ENCODE data around the gene FZD1.

Gene FZD1

DNA sequence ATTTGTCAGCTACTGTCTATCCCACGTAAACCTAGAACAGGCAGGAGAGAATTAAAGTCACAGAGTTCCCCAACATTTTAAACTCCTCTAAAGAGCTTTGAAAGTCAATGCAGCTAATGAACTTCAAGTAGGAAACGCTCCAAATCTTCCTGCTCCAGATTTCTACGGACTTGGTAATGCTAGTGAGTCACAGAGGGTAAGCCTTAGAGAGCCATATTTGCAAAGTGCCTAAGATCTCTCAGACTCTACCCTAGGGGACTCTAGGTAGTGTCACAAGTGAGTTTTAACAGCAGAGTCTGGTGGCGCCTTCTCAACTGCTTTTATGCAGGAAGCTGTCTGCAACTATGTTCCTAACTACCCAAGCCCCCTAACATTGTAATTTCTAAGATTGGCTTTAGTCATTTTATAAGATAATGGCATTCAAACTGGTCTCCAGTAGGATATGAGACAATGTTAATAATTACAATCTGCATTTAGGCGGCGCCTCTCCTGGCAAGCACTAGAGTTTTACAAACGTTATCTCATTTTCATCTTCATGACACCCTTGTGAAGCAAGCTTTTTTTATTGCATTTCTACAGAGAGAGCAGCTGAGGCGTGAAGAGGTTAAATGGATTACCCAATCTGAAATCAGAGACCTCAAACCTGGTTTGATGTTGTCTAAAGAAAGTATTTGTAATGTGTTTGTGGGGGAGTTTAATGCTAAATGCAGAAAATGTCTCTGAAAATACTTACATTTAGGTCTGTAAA, 22.0 kb upstream of the FZD1 start:
- Histone ChIP-seq H3K27me3 (replicated peaks) (no peaks in the 10 kb centered on the region), H3K36me3 (replicated peaks) (no peaks in the 10 kb centered on the region), H3K27ac (no peak overlapping the region), H3K4me3 (ENCODE audit: low read depth, low read length) (no peak overlapping the region)
- DNase-seq = no peak
- TF ChIP-seq, protein P1, sequence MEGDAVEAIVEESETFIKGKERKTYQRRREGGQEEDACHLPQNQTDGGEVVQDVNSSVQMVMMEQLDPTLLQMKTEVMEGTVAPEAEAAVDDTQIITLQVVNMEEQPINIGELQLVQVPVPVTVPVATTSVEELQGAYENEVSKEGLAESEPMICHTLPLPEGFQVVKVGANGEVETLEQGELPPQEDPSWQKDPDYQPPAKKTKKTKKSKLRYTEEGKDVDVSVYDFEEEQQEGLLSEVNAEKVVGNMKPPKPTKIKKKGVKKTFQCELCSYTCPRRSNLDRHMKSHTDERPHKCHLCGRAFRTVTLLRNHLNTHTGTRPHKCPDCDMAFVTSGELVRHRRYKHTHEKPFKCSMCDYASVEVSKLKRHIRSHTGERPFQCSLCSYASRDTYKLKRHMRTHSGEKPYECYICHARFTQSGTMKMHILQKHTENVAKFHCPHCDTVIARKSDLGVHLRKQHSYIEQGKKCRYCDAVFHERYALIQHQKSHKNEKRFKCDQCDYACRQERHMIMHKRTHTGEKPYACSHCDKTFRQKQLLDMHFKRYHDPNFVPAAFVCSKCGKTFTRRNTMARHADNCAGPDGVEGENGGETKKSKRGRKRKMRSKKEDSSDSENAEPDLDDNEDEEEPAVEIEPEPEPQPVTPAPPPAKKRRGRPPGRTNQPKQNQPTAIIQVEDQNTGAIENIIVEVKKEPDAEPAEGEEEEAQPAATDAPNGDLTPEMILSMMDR (IDR thresholded peaks at IDR 0.05; ENCODE audit: low read depth, low read length, missing control alignments) = no peak
- in situ Hi-C loops (cut with HindIII; ENCODE audit: low pct_ligation_motif_present, low sequenced_read_pairs) = no loop called here

GRCh38 chr7:91243591-91244301, 20.5 kb upstream of the FZD1 start:
- TF ChIP-seq, protein P1 (IDR thresholded peaks at IDR 0.05; ENCODE audit: low read depth, low read length, missing control alignments) = no peak
- Histone ChIP-seq H3K27me3 (replicated peaks) (no peaks in the 10 kb centered on the region), H3K27ac (no peak overlapping the region), H3K4me3 (ENCODE audit: low read depth, low read length) (no peak overlapping the region), H3K36me3 (replicated peaks) (no peaks in the 10 kb centered on the region)
- in situ Hi-C loops (cut with HindIII; ENCODE audit: low pct_ligation_motif_present, low sequenced_read_pairs) = no loop called here
- DNase-seq = no peak

DNA sequence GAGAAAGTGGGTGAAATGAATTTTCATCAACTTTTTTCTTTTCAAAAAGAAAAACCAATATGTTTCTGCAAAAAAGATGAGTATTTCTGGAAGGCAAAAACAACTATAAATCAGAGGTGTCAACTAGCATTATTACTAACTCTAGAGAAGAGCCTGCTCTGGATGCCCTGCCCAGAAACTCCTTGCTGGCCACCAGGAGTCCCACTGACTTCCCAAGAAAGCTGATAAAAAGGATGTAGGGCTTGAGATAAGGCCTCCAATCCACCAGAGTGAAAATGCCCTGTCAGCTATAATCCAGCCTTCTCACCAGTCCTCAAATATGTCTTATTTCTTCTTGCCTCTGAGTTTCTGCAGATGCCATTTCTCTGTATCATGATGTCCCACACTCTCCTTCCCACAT, 16.7 kb upstream of the FZD1 start:
- no peak overlapping the region for H3K4me3 ChIP-seq (ENCODE audit: low read depth, low read length)
- no peaks in the 10 kb centered on the region for H3K36me3 ChIP-seq (replicated peaks)
- DNase-seq = no peak
- in situ Hi-C loops (cut with HindIII; ENCODE audit: low pct_ligation_motif_present, low sequenced_read_pairs) = no loop called here
- H3K27ac ChIP-seq = no peak overlapping the region
- H3K27me3 ChIP-seq (replicated peaks) = no peaks in the 10 kb centered on the region
- TF ChIP-seq, protein P1 (IDR thresholded peaks at IDR 0.05; ENCODE audit: low read depth, low read length, missing control alignments) = peak; percentile 38

DNA sequence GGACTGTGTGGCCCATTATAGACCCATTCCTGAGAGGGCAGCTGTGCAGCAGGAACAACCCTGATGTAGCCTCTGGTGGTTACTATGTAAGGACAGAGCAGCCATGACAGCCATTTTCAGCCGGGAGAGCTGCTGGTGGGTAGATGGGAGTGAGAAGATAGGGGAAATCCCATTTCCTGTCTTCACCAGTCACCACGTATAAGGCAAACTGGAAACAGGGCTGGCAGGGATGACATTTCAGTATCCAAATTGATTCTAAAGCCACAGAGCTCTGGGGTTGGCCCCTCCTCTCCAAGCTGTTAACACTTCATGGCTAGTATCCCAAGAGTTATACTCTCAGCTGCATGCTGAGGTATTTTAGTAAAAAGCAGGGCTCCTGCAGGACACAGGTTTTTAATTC, 15.2 kb upstream of the FZD1 start:
- Histone ChIP-seq H3K4me3 (ENCODE audit: low read depth, low read length) (no peak overlapping the region), H3K27me3 (replicated peaks) (no peaks in the 10 kb centered on the region), H3K36me3 (replicated peaks) (no peaks in the 10 kb centered on the region), H3K27ac (no peak overlapping the region)
- DNase-seq = no peak
- TF ChIP-seq, protein P1 (IDR thresholded peaks at IDR 0.05; ENCODE audit: low read depth, low read length, missing control alignments) = no peak
- in situ Hi-C loops (cut with HindIII; ENCODE audit: low pct_ligation_motif_present, low sequenced_read_pairs) = no loop called here

- TF ChIP-seq, protein P1 (IDR thresholded peaks at IDR 0.05; ENCODE audit: low read depth, low read length, missing control alignments) = no peak
- Histone ChIP-seq H3K36me3 (replicated peaks) (no peaks in the 10 kb centered on the region), H3K27me3 (replicated peaks) (no peaks in the 10 kb centered on the region), H3K27ac (no peak overlapping the region), H3K4me3 (ENCODE audit: low read depth, low read length) (no peak overlapping the region)
- in situ Hi-C loops (cut with HindIII; ENCODE audit: low pct_ligation_motif_present, low sequenced_read_pairs) = no loop called here
- DNase-seq = no peak
Observed at GRCh38 chr7:91249506-91250233, 14.6 kb upstream of the FZD1 start.
